GM19193 (cell line): ENCODE results near the gene TSC22D4.

ENCODE experiments used
- POLR2A ChIP-seq: IDR thresholded peaks from 4 replicates; pipeline ENCODE4 v1.6.1; 2011; ENCODE audit not compliant: insufficient read depth, insufficient read length; ENCODE audit errors: extremely low read depth

The TSC22D4 gene

GRCh38 chr7:100478958-100479660 is at the start of gene TSC22D4:
Gene TSC22D4 (minus strand): TSS chr7:100479214. CDS start chr7:100478038, 1,176 bp downstream.
- TF ChIP-seq POLR2A: peak; percentile 80

- TF ChIP-seq POLR2A: no peak
Measured at GRCh38 chr7:100521076-100521475, 42.1 kb upstream of the TSC22D4 start.

DNA sequence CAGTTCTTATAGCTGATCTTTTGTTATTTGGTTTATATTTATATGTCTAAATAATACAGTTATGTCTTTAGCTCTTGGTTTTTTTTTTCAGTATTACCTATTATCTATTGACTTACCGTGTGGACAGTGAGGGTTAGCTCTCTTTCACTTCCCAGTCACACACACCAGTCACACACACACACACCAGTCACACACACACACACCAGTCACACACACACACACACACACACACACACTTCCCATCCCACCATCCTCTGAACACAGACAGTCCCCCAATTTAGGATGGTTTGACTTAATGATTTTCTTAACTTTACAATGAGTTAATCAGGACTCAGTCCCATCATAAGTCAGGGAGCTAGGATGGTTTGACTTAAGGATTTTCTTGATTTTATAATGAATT is 41.1 kb upstream of the TSC22D4 start:
- no peak for TF ChIP-seq POLR2A

DNA sequence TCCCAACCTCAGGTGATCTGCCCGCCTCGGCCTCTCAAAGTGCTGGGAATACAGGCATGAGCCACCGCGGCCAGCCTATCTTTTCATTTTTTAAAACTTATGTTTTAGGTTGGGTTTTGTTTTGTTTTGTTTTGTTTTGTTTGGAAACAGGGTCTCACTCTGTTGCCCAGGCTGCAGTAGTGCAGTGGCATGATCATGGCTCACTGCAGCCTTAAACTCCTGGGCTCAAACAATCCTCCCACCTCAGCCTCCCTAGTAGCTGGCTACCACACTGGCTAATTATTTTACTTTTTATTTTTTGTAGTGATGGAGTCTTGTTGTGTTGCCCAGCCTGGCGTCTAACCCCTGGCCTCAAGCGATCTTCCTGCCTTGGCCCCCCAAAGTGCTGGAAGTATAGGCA is 40.6 kb upstream of the TSC22D4 start:
- TF ChIP-seq POLR2A: no peak

- TF ChIP-seq POLR2A: no peak
Measured at GRCh38 chr7:100517305-100517704, 38.3 kb upstream of the TSC22D4 start.

- no peak for TF ChIP-seq POLR2A
Measured at GRCh38 chr7:100516135-100516812, 37.3 kb upstream of the TSC22D4 start.

DNA sequence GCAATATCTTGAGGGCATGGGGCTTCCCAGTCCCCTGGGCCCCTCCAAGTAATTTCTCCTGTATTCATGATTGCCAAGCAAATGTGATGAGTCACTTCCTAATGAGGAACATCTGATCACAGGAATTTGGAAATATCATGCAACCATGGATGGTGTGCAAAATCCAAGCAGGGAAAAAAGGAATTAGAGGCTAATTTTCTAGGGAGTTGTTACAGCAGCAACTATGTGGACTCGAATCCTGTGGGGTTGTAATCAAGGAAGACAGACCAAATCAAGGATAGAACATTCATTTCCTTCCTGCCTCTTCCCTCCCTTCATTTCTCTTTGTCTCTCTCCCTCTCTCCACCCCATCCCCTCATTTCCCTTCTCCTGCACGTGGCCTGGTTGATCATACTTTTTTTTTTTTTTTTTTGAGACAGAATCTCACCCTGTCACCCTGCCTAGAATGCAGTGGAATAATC is 36.1 kb upstream of the TSC22D4 start:
- no peak for TF ChIP-seq POLR2A

- TF ChIP-seq POLR2A: no peak
Measured at GRCh38 chr7:100513212-100513810, 34.3 kb upstream of the TSC22D4 start.

GRCh38 chr7:100510437-100511239 is 31.6 kb upstream of the TSC22D4 start:
- TF ChIP-seq POLR2A: no peak

- no peak for TF ChIP-seq POLR2A
Measured at GRCh38 chr7:100509231-100509630, 30.2 kb upstream of the TSC22D4 start.

GRCh38 chr7:100506356-100506923 is 27.4 kb upstream of the TSC22D4 start:
- no peak for TF ChIP-seq POLR2A

DNA sequence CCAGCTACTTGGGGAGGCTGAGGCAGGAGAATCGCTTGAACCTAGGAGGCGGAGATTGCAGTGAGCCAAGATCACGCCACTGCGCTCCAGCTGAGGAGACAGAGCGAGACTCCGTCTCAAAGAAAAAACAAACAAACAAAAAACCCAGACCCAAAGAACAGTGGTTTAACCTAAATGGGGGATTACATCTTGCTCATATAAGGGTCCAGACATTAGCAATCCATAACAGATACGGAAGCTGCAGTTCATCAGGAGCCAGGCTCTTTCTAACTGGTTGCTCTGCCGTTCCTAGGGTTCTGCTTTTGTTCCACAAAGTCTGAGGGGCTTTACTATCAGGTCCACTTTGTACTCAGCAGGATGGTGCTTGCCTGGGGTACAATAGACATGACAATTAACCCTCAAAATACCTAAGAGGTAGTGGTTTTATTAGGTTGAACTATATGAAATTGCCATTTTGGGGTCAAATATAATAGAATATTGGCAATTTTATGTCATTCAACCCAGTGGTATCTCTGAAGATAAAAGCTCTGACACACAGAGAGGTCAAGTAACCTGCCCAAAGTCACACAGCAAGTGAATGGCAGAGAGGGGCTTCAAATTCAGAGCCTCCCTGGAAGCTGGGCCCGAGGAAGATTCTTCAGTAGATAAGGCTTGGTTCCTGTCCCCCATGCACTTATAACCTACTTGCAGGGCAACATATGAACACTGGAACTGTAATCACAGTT is 26.0 kb upstream of the TSC22D4 start:
- no peak for TF ChIP-seq POLR2A

- no peak for TF ChIP-seq POLR2A
Measured at GRCh38 chr7:100496509-100496908, 17.5 kb upstream of the TSC22D4 start.
